MM.1S (cell line): ENCODE measurements around the gene CYSTM1.

Source experiments
- DNase-seq: peaks from one replicate; pipeline ENCODE4 v3.0.0-alpha.2; 2015
- H2AFZ ChIP-seq: fragments of 300-600 bp; sonication (generic); 2 replicates; pipeline ENCODE4 v1.6.0; 2016; ENCODE audit warnings: antibody characterized with exemption, low read length
- H3F3A ChIP-seq: fragments of 300-600 bp; sonication (generic); 2 replicates; pipeline ENCODE4 v1.6.1; 2016; ENCODE audit warnings: mild to moderate bottlenecking, antibody characterized with exemption, low read length, moderate library complexity, mixed read lengths; ENCODE audit not compliant: insufficient read depth
- H3K27ac ChIP-seq: fragments of 300-600 bp; sonication (generic); 2 replicates; pipeline ENCODE4 v1.5.1; 2016; ENCODE audit warnings: mild to moderate bottlenecking, low read length
- H3K27me3 ChIP-seq: fragments of 300-600 bp; sonication (generic); replicated peaks from 2 replicates; pipeline ENCODE4 v1.6.0; 2016; ENCODE audit warnings: low read length; ENCODE audit not compliant: insufficient read depth
- H3K36me3 ChIP-seq: fragments of 300-600 bp; sonication (generic); replicated peaks from 2 replicates; pipeline ENCODE4 v1.6.1; 2016; ENCODE audit warnings: mild to moderate bottlenecking, low read length, mixed read lengths; ENCODE audit not compliant: insufficient read depth
- H3K4me1 ChIP-seq: fragments of 300-600 bp; sonication (generic); 2 replicates; pipeline ENCODE4 v1.6.1; 2016; ENCODE audit warnings: low read length, mixed read lengths
- H3K4me2 ChIP-seq: fragments of 300-600 bp; sonication (generic); 2 replicates; pipeline ENCODE4 v1.6.0; 2016; ENCODE audit warnings: low read depth, low read length
- H3K4me3 ChIP-seq: fragments of 300-600 bp; sonication (generic); 2 replicates; pipeline ENCODE4 v1.5.1; 2016; ENCODE audit warnings: low read length, mixed read lengths
- H3K79me2 ChIP-seq: fragments of 300-600 bp; sonication (generic); 2 replicates; pipeline ENCODE4 v1.6.1; 2016; ENCODE audit warnings: mixed run types, low read length, mixed read lengths
- H3K9ac ChIP-seq: fragments of 300-600 bp; sonication (generic); 2 replicates; pipeline ENCODE4 v1.6.1; 2016; ENCODE audit warnings: low read length, mixed read lengths
- H3K9me2 ChIP-seq: fragments of 300-600 bp; sonication (generic); replicated peaks from 2 replicates; pipeline ENCODE4 v1.6.1; 2016; ENCODE audit warnings: mild to moderate bottlenecking, low read length, mixed read lengths; ENCODE audit not compliant: insufficient read depth
- H3K9me3 ChIP-seq: fragments of 300-600 bp; sonication (generic); replicated peaks from 2 replicates; pipeline ENCODE4 v1.6.1; 2016; ENCODE audit warnings: mild to moderate bottlenecking, low read length, mixed read lengths; ENCODE audit not compliant: insufficient read depth
- H4K20me1 ChIP-seq: fragments of 300-600 bp; sonication (generic); 2 replicates; pipeline ENCODE4 v1.6.1; 2016; ENCODE audit warnings: mild to moderate bottlenecking, low read length, moderate library complexity, mixed read lengths; ENCODE audit not compliant: insufficient read depth
- CTCF ChIP-seq: fragments of 300-600 bp; sonication (generic); IDR thresholded peaks from 2 replicates; pipeline ENCODE4 v1.5.1; 2016; ENCODE audit warnings: antibody characterized with exemption, low read length, mixed read lengths
- EZH2 ChIP-seq: fragments of 300-600 bp; sonication (generic); optimal IDR thresholded peaks from 2 replicates; pipeline ENCODE3; 2017; ENCODE audit warnings: low read depth, mild to moderate bottlenecking, antibody characterized with exemption, low read length, mixed read lengths
- EZH2phosphoT487 ChIP-seq: fragments of 300-600 bp; sonication (generic); IDR thresholded peaks from 2 replicates; pipeline ENCODE4 v1.6.1; 2018; ENCODE audit warnings: antibody characterized with exemption, low read length

Gene CYSTM1

DNA sequence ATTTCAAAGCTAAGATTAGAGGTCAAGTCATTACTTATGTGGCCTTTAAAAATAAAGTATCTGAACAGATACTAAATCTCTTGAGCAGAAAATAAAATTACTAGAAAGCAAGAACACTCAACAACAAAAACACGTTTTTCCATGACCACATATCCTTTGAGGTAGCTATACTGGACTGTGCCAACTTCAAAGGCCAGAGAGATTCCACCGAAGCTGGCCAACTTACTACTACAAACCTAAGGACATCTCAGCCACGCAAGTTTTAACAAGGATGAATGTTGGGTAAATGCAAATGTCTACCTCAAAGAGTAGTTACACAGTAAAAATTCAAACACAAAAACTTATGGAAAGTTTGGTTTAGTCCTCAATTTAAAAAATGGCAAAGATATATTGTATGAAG is 109.0 kb downstream of the CYSTM1 start:
- TF ChIP-seq CTCF (no peak), EZH2 (no peak), EZH2phosphoT487 (no peak)
- DNase-seq: no peak
- Histone ChIP-seq H3K27me3 (no peaks in the 10 kb centered on the region), H3K4me3 (no peak overlapping the region), H3K9me3 (no peaks in the 10 kb centered on the region), H3K9ac (no peak overlapping the region), H3K9me2 (no peaks in the 10 kb centered on the region), H2AFZ (no peak overlapping the region), H3K36me3 (no peaks in the 10 kb centered on the region), H3F3A (peaks cover 13% of the 10 kb centered on the region), H3K4me1 (peaks cover 14% of the 10 kb centered on the region), H3K4me2 (peak overlapping the region; percentile 59; the same call in 1 of the 2 replicates), H3K79me2 (peaks cover 49% of the 10 kb centered on the region), H3K27ac (no peak overlapping the region), H4K20me1 (0 out of 2 replicates have a peak, but pooled peaks cover 3% of the 10 kb centered on the region)

DNA sequence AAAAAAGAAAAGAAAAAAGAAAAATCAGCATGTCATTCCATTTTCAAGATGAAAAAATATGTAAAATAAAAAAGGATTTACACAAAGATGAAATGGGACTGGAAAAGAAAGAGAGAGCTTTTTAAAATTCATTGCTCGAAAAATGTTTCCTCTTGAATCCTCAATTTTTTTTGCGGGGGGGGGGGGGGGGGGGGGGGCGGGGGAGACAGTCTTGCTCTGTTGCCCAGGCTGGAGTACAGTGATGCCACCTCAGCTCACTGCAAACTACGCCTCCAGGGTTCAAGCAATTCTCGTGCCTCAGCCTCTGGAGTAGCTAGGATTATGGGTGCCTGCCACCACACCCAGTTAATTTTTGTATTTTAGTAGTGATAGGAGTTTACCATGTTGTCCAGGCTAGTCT is 111.4 kb downstream of the CYSTM1 start:
- no peak for DNase-seq
- Histone ChIP-seq H3K9ac (no peak overlapping the region), H3K4me2 (no peak overlapping the region), H4K20me1 (0 out of 2 replicates have a peak, but pooled peaks cover 3% of the 10 kb centered on the region), H3K4me3 (no peak overlapping the region), H3K4me1 (peaks cover 14% of the 10 kb centered on the region), H2AFZ (no peak overlapping the region), H3K27me3 (no peaks in the 10 kb centered on the region), H3F3A (peaks cover 13% of the 10 kb centered on the region), H3K9me3 (no peaks in the 10 kb centered on the region), H3K27ac (no peak overlapping the region), H3K9me2 (no peaks in the 10 kb centered on the region), H3K79me2 (peaks cover 72% of the 10 kb centered on the region), H3K36me3 (no peaks in the 10 kb centered on the region)
- TF ChIP-seq EZH2 (no peak), CTCF (no peak), EZH2phosphoT487 (no peak)

GRCh38 chr5:140287801-140288521 is 113.0 kb downstream of the CYSTM1 start:
- no peak overlapping the region for H3K9ac ChIP-seq
- TF ChIP-seq CTCF (no peak), EZH2 (no peak), EZH2phosphoT487 (no peak)

More at GRCh38 chr5:140287801-140288521, 113.0 kb downstream of the CYSTM1 start:
- H4K20me1 ChIP-seq: 0 out of 2 replicates have a peak, but pooled peaks cover 3% of the 10 kb centered on the region
- H3F3A ChIP-seq: peaks cover 13% of the 10 kb centered on the region
- H3K4me1 ChIP-seq: peaks cover 14% of the 10 kb centered on the region
- H3K9me2 ChIP-seq: no peaks in the 10 kb centered on the region
- H3K79me2 ChIP-seq: peaks cover 77% of the 10 kb centered on the region
- DNase-seq: no peak
- H3K36me3 ChIP-seq: no peaks in the 10 kb centered on the region
- H3K27ac ChIP-seq: no peak overlapping the region
- no peaks in the 10 kb centered on the region for H3K27me3 ChIP-seq
- no peak overlapping the region for H3K4me3 ChIP-seq
- H2AFZ ChIP-seq: no peak overlapping the region
- no peaks in the 10 kb centered on the region for H3K9me3 ChIP-seq
- H3K4me2 ChIP-seq: no peak overlapping the region
